Sigmoid colon (tissue), 7 donors: ENCODE data around the gene PUDP. TPM values are rescaled to one million over a fixed set of nuclear protein-coding genes. Genes with fewer than 3 reads are reported as not detected.

Source experiments
- DNase-seq: peaks from one replicate; pipeline ENCODE4 v3.0.0-alpha.2; 2019
- H3K27ac ChIP-seq, 4 donors: fragments of 200-600 bp; sonication (generic); one replicate each; pipeline ENCODE4 v1.5.1; 2016 to 2019; ENCODE audit warnings: mild to moderate bottlenecking in 1 of 4
- H3K27me3 ChIP-seq, 3 donors: fragments of 200-600 bp; sonication (generic); one replicate each; pipeline ENCODE4 v1.5.1; 2019; ENCODE audit warnings: mild to moderate bottlenecking in 1 of 3
- H3K36me3 ChIP-seq, 4 donors: fragments of 200-600 bp; sonication (generic); one replicate each; pipeline ENCODE4 v1.5.1; 2016 to 2019
- H3K4me1 ChIP-seq, 4 donors: fragments of 200-600 bp; sonication (generic); one replicate each; pipeline ENCODE4 v1.5.1; 2017 to 2019
- H3K4me3 ChIP-seq, 4 donors: fragments of 200-600 bp; sonication (generic); one replicate each; pipeline ENCODE4 v1.5.1; 2017 to 2019; ENCODE audit warnings: mild to moderate bottlenecking in 2 of 4, moderate library complexity in 1 of 4
- H3K9me3 ChIP-seq, 4 donors: fragments of 200-600 bp in 3 of 4; sonication (generic) in 3 of 4; one replicate each; pipeline versions ENCODE4 v1.5.1 to v1.6.1; 2013 to 2019
- EP300 ChIP-seq, 4 donors: sonication (generic); formaldehyde crosslinking; IDR thresholded peaks; one replicate each; pipeline ENCODE4 v1.6.1; 2017; ENCODE audit warnings: antibody characterized with exemption in 4 of 4
- POLR2A ChIP-seq, 2 donors: fragments of 450-650 bp; IDR thresholded peaks; one replicate each; pipeline ENCODE4 v1.6.1; 2016; ENCODE audit warnings: antibody characterized with exemption in 2 of 2, mild to moderate bottlenecking in 2 of 2, moderate library complexity in 2 of 2
- POLR2AphosphoS5 ChIP-seq, 4 donors: sonication (generic); formaldehyde crosslinking; IDR thresholded peaks; one replicate each; pipeline ENCODE4 v1.6.1; 2017; ENCODE audit warnings: antibody characterized with exemption in 4 of 4
- WGBS, 2 donors: extraction: QIAGEN DNeasy Blood & Tissue Kit; methylation state at CpG; one replicate each; pipeline ENCODE4 v1.1.7; 2013; 5-methylcytosine and 5-hydroxymethylcytosine counted together
- intact Hi-C: fragments of 100-400 bp; cut with DNase I; formaldehyde crosslinking; loops from one replicate; pipeline ENCODE4 v1.15.1; 2023
- polyA plus RNA-seq, 3 donors: library from polyadenylated mRNA; stranded (reverse); fragments of 200-250 nt; gene quantifications; one replicate each; pipeline ENCODE4 v1.2.3, GENCODE V29; 2013
- total RNA-seq, 4 donors: library from RNA; depleted of rRNA; stranded (reverse); fragments of >200 nt; gene quantifications; one replicate each; pipeline ENCODE4 v1.1.0, GENCODE V29; 2016
- TF ChIP-seq, protein P1 (sequence below), 4 experiments: fragments of 450-650 bp in 3 of 4; fragments of 200-600 bp in 1 of 4; IDR thresholded peaks; one replicate each; pipeline ENCODE4 v1.5.1; 2016 to 2019; ENCODE audit warnings: antibody characterized with exemption in 4 of 4, mild to moderate bottlenecking in 3 of 4, moderate library complexity in 2 of 4
- donor health status: healthy with polysubstance abuse.
- donor health status: Bipolar disorder and iron deficiency.
- donor health status: healthy.

The PUDP gene
- total and polyA plus RNA-seq, 7 donors, result 6.9 to 29.4 (median 17.2) TPM

GRCh38 chrX:7139202-7140081 is 8.5 kb downstream of the PUDP start:
- H3K4me3 ChIP-seq, result no peak overlapping the region
- no peak for TF ChIP-seq POLR2AphosphoS5 (IDR thresholded peaks at IDR 0.05)
- TF ChIP-seq EP300 (IDR thresholded peaks at IDR 0.05), result no peak
- H3K9me3 ChIP-seq, result no peaks in the 10 kb centered on the region
- H3K27me3 ChIP-seq, result no peaks in the 10 kb centered on the region
- WGBS, 2 donors, result 87 to 93% methylated on average over 9 of the region's 9 CpGs
- no peak for DNase-seq
- intact Hi-C loops, result no loop called here
- no peak overlapping the region for H3K27ac ChIP-seq
- H3K36me3 ChIP-seq, result no peaks in the 10 kb centered on the region
- no peaks in the 10 kb centered on the region for H3K4me1 ChIP-seq

DNA sequence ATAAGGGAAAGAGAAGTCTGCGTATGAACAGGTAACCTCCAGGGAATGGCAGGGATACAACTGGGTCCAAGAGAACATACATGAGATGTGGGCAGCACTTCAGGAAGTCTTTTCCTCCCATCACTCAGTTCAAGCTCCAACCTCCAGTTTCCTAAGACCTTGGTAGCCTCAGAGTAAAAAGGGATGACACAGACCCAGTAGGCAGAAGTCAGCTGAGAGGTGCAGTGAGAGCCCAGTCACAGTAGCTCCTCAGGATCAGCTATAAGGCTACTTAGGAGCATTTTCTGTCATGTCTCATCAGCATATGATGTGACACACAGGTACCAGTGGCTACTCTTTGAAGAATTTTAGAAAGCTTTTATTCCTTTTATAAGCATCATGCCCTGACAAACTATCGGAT is 13.0 kb downstream of the PUDP start:
- no peaks in the 10 kb centered on the region for H3K9me3 ChIP-seq
- peaks cover 0 to 13% (median 0%) of the 10 kb centered on the region in 4 donors for H3K4me1 ChIP-seq
- no peaks in the 10 kb centered on the region for H3K36me3 ChIP-seq
- TF ChIP-seq POLR2A (IDR thresholded peaks at IDR 0.05) (no peak), EP300 (IDR thresholded peaks at IDR 0.05) (no peak), POLR2AphosphoS5 (IDR thresholded peaks at IDR 0.05) (no peak)
- TF ChIP-seq, protein P1, sequence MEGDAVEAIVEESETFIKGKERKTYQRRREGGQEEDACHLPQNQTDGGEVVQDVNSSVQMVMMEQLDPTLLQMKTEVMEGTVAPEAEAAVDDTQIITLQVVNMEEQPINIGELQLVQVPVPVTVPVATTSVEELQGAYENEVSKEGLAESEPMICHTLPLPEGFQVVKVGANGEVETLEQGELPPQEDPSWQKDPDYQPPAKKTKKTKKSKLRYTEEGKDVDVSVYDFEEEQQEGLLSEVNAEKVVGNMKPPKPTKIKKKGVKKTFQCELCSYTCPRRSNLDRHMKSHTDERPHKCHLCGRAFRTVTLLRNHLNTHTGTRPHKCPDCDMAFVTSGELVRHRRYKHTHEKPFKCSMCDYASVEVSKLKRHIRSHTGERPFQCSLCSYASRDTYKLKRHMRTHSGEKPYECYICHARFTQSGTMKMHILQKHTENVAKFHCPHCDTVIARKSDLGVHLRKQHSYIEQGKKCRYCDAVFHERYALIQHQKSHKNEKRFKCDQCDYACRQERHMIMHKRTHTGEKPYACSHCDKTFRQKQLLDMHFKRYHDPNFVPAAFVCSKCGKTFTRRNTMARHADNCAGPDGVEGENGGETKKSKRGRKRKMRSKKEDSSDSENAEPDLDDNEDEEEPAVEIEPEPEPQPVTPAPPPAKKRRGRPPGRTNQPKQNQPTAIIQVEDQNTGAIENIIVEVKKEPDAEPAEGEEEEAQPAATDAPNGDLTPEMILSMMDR (IDR thresholded peaks at IDR 0.05), result no peak
- intact Hi-C loops, result no loop called here
- no peak overlapping the region for H3K4me3 ChIP-seq
- H3K27me3 ChIP-seq, result no peaks in the 10 kb centered on the region
- no peak for DNase-seq
- H3K27ac ChIP-seq, result no peak overlapping the region
- 94% methylated on average over 2 of the region's 2 CpGs for WGBS, 2 donors

DNA sequence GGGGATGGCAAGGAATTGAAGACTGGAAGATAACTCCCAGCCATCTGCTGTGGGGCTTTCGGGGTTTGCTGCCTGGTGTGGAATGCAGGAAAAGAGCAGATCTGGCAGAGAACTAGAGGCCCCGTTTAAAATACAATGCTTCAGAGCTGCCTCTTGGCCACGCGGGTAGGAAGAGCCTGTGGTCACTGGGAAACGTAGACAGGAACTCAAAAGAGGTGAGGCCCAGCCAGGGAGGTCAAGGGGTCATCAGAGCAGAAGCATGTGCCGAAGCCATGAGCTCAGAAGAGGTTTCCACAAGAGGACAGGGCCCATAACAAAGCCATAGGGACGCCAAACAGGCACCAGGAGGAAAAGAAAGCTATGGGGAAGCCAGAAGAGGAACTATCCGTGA is 14.9 kb downstream of the PUDP start:
- Histone ChIP-seq H3K4me3 (no peak overlapping the region), H3K4me1 (peaks cover 0 to 13% (median 0%) of the 10 kb centered on the region in 4 donors), H3K27me3 (no peaks in the 10 kb centered on the region), H3K9me3 (no peaks in the 10 kb centered on the region), H3K36me3 (no peaks in the 10 kb centered on the region), H3K27ac (peak overlapping the region in 1 of 4 donors; percentile 43)
- DNase-seq, result no peak
- TF ChIP-seq EP300 (IDR thresholded peaks at IDR 0.05) (no peak), POLR2A (IDR thresholded peaks at IDR 0.05) (no peak), POLR2AphosphoS5 (IDR thresholded peaks at IDR 0.05) (no peak)
- TF ChIP-seq, protein P1 (IDR thresholded peaks at IDR 0.05), result no peak
- intact Hi-C loops, result no loop called here
- WGBS, 2 donors, result 54 to 61% methylated on average over 8 of the region's 8 CpGs

- Histone ChIP-seq H3K4me1 (peaks cover 0 to 13% (median 0%) of the 10 kb centered on the region in 4 donors), H3K9me3 (no peaks in the 10 kb centered on the region), H3K4me3 (no peak overlapping the region), H3K27me3 (no peaks in the 10 kb centered on the region), H3K27ac (peak overlapping the region in 1 of 4 donors; percentile 43), H3K36me3 (no peaks in the 10 kb centered on the region)
- 32 to 57% methylated on average over 3 of the region's 3 CpGs for WGBS, 2 donors
- no peak for DNase-seq
- no peak for TF ChIP-seq POLR2A (IDR thresholded peaks at IDR 0.05)
- TF ChIP-seq, protein P1 (IDR thresholded peaks at IDR 0.05), result peak in 1 of 4 experiments; percentile 14
- no peak for TF ChIP-seq EP300 (IDR thresholded peaks at IDR 0.05)
- no peak for TF ChIP-seq POLR2AphosphoS5 (IDR thresholded peaks at IDR 0.05)
- intact Hi-C loops, result no loop called here
Observed at GRCh38 chrX:7132335-7133049, 15.5 kb downstream of the PUDP start.

DNA sequence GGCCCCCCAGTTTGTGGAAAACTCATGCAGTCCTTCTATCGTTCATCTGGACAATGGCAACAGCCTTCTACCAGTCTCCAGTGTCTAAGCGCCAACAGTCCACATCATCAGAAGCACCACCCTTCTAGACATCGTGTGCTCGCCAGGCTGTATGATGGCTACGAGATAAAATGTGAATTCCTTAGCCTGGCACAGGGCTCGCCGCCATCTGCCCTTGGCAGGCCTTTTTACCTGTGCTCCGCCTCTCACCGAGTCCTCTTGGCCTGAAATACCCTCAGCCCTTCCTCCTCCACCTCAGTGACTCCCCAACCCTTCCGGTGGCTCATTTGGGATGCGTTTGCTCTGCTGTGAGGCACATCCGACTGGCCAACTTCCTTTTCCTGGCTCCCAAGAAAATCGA is 16.3 kb downstream of the PUDP start:
- WGBS, 2 donors, result 54 to 78% methylated on average over 13 of the region's 13 CpGs
- TF ChIP-seq EP300 (IDR thresholded peaks at IDR 0.05), result no peak
- TF ChIP-seq, protein P1 (IDR thresholded peaks at IDR 0.05), result no peak
- TF ChIP-seq POLR2AphosphoS5 (IDR thresholded peaks at IDR 0.05), result no peak
- TF ChIP-seq POLR2A (IDR thresholded peaks at IDR 0.05), result no peak
- no peak overlapping the region for H3K4me3 ChIP-seq
- DNase-seq, result no peak
- intact Hi-C loops, result no loop called here
- H3K27ac ChIP-seq, result no peak overlapping the region
- H3K36me3 ChIP-seq, result no peaks in the 10 kb centered on the region
- no peaks in the 10 kb centered on the region for H3K9me3 ChIP-seq
- peaks cover 0 to 13% (median 0%) of the 10 kb centered on the region in 4 donors for H3K4me1 ChIP-seq
- no peaks in the 10 kb centered on the region for H3K27me3 ChIP-seq
